ENCODE measurements around the gene IL37. TPM values are rescaled to one million over a fixed set of nuclear protein-coding genes. Genes with fewer than 3 reads are reported as not detected.
A peak's percentile ranks its signal among the peaks of the same experiment; 100 is the strongest.
"Not testable (repeated sequence)": the region's sequence is repeated elsewhere in the genome, so short reads cannot be mapped to it uniquely, and the experiment has no call there.

IL37 gene
- total RNA-seq, 1 experiment from 2014 or later = 3.1 TPM

- no peak for DNase-seq
- Histone ChIP-seq H3K36me3 (no peaks in the 10 kb centered on the region), H3K27me3 (no peaks in the 10 kb centered on the region), H3K4me3 (no peak overlapping the region), H3K9me3 (no peaks in the 10 kb centered on the region; the same call in 1 of the 2 replicates)
Observed at GRCh38 chr2:112884869-112885505, 26.0 kb upstream of the IL37 start.

DNA sequence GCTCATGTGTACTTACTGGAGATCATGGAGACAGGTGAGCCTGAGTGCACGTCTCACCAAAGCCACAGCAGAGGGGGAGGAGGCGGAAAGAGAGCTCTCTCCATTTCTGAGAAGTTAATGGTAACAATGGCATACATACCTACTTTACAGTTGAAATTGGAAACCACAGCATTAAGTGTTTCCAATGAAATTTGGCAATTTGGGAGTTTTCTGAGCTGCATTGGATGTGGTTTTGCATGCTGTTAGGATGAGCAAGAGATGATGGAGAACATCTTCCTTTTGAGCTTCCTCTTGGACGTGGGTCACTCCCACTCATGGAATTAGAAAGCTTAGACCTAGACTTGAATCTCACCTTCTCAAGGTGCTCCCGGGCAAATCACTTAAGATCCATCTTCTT lies 25.5 kb upstream of the IL37 start:
- H3K27me3 ChIP-seq = no peaks in the 10 kb centered on the region
- no peaks in the 10 kb centered on the region for H3K36me3 ChIP-seq
- H3K4me3 ChIP-seq = no peak overlapping the region
- no peak for DNase-seq
- H3K9me3 ChIP-seq = no peaks in the 10 kb centered on the region; the same call in 1 of the 2 replicates

GRCh38 chr2:112886291-112886690 lies 24.7 kb upstream of the IL37 start:
- H3K4me3 ChIP-seq = no peak overlapping the region
- no peaks in the 10 kb centered on the region for H3K27me3 ChIP-seq
- no peaks in the 10 kb centered on the region; the same call in 1 of the 2 replicates for H3K9me3 ChIP-seq
- DNase-seq = no peak
- H3K36me3 ChIP-seq = no peaks in the 10 kb centered on the region

GRCh38 chr2:112887964-112888749 lies 22.8 kb upstream of the IL37 start:
- H3K4me3 ChIP-seq = no peak overlapping the region
- no peaks in the 10 kb centered on the region for H3K27me3 ChIP-seq
- H3K9me3 ChIP-seq = no peaks in the 10 kb centered on the region; the same call in 1 of the 2 replicates
- no peak for DNase-seq
- no peaks in the 10 kb centered on the region for H3K36me3 ChIP-seq

GRCh38 chr2:112889976-112890375 lies 21.0 kb upstream of the IL37 start:
- Histone ChIP-seq H3K4me3 (no peak overlapping the region), H3K27me3 (no peaks in the 10 kb centered on the region), H3K36me3 (no peaks in the 10 kb centered on the region), H3K9me3 (no peaks in the 10 kb centered on the region; the same call in 1 of the 2 replicates)
- no peak for DNase-seq

- Histone ChIP-seq H3K27me3 (no peaks in the 10 kb centered on the region), H3K4me3 (no peak overlapping the region), H3K9me3 (no peaks in the 10 kb centered on the region; the same call in 1 of the 2 replicates), H3K36me3 (no peaks in the 10 kb centered on the region)
- DNase-seq = no peak
Observed at GRCh38 chr2:112891385-112891831, 19.6 kb upstream of the IL37 start.

DNA sequence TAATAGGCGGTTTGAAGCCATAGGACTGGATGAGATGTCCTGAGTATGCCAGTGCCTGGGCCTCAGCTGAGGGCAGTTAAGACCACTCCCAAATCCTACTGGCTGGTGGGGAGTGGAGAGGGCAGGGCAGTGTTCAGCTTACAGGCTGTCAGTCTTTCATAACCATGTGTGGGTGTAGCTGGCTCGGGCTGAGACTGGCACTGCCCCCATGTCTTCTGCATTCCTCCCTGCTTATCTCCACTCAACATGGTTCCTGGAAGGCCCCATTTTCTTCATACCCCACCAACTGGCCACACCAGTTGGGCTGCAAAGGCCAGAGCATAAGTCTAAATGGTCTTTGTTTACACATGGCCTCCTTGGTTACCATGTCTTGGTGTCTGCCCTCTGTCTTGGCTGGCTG lies 17.2 kb upstream of the IL37 start:
- H3K4me3 ChIP-seq = no peak overlapping the region
- no peaks in the 10 kb centered on the region for H3K36me3 ChIP-seq
- no peak for DNase-seq
- H3K9me3 ChIP-seq = no peaks in the 10 kb centered on the region; the same call in 1 of the 2 replicates
- no peaks in the 10 kb centered on the region for H3K27me3 ChIP-seq

- no peak overlapping the region for H3K4me3 ChIP-seq
- no peak for DNase-seq
Observed at GRCh38 chr2:112896909-112897623, 13.9 kb upstream of the IL37 start.

GRCh38 chr2:112897624-112897978 lies 13.4 kb upstream of the IL37 start:
- no peak for DNase-seq
- no peaks in the 10 kb centered on the region for H3K27me3 ChIP-seq
- H3K4me3 ChIP-seq = no peak overlapping the region
- H3K9me3 ChIP-seq = no peaks in the 10 kb centered on the region
- H3K36me3 ChIP-seq = no peaks in the 10 kb centered on the region

More at GRCh38 chr2:112896909-112897623, 13.9 kb upstream of the IL37 start:
- no peaks in the 10 kb centered on the region for H3K9me3 ChIP-seq
- no peaks in the 10 kb centered on the region for H3K27me3 ChIP-seq
- H3K36me3 ChIP-seq = no peaks in the 10 kb centered on the region

GRCh38 chr2:112901431-112902065 lies 9.4 kb upstream of the IL37 start:
- not testable (repeated sequence) for H3K9me3 ChIP-seq, H3K27me3 ChIP-seq, H3K36me3 ChIP-seq, DNase-seq, H3K4me3 ChIP-seq

DNA sequence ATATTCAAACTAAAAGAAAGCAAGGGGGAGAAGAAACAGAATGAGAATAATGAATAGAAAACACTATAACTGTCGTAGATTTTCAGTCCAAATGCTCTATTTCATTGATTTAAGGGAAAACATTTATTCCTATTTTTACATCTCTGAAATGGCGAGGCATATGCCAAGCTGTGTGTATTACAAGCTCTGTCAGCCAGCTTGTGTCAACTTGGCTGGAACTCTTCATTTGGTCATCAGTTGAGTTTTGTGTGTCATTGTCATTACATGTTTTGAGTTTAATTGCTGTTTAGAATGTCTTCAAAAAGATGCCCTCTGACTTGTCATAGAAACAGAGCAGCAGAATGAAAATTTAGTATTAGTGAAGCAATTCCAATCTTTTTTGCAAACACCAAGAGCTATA lies 8.1 kb upstream of the IL37 start:
- DNase-seq = no peak
- H3K27me3 ChIP-seq = no peaks in the 10 kb centered on the region
- no peak overlapping the region for H3K4me3 ChIP-seq
- no peaks in the 10 kb centered on the region for H3K36me3 ChIP-seq
- H3K9me3 ChIP-seq = no peaks in the 10 kb centered on the region

DNA sequence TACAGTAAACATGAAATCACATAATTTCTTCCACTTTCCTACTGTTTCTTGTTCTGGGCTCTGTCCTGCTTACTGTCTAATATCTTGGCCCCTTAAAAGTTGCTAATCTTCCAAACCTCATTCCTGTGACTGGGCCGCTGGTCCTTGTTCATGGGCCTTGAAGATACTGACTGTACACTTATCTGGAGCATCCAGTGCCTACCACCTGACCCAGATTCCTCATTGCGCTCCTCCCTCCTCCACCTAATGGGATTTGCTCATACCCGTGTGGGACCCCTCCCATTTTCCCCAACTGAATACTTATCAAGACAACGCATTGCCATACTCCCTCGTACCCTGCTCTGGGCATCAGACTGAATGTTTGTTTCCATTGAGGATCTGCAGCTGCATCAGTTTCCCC lies 6.1 kb upstream of the IL37 start:
- H3K4me3 ChIP-seq = no peak overlapping the region

GRCh38 chr2:112906276-112906675 lies 4.7 kb upstream of the IL37 start:
- no peaks in the 10 kb centered on the region; the same call in 1 of the 2 replicates for H3K9me3 ChIP-seq
- no peak overlapping the region for H3K4me3 ChIP-seq
- H3K36me3 ChIP-seq = no peaks in the 10 kb centered on the region
- no peaks in the 10 kb centered on the region for H3K27me3 ChIP-seq
- peak; percentile 52 for DNase-seq

More for the DNA sequence above, 6.1 kb upstream of the IL37 start:
- DNase-seq = no peak
- Histone ChIP-seq H3K9me3 (no peaks in the 10 kb centered on the region; the same call in 1 of the 2 replicates), H3K27me3 (no peaks in the 10 kb centered on the region), H3K36me3 (no peaks in the 10 kb centered on the region)

GRCh38 chr2:112907001-112907949 lies 3.7 kb upstream of the IL37 start:
- DNase-seq = no peak
- Histone ChIP-seq H3K36me3 (no peaks in the 10 kb centered on the region), H3K4me3 (no peak overlapping the region), H3K9me3 (no peaks in the 10 kb centered on the region; the same call in 1 of the 2 replicates), H3K27me3 (no peaks in the 10 kb centered on the region)

- H3K27me3 ChIP-seq, DNase-seq, H3K36me3 ChIP-seq, H3K9me3 ChIP-seq, H3K4me3 ChIP-seq: not testable (repeated sequence)
Observed at GRCh38 chr2:112908559-112908958, 2.4 kb upstream of the IL37 start.

DNA sequence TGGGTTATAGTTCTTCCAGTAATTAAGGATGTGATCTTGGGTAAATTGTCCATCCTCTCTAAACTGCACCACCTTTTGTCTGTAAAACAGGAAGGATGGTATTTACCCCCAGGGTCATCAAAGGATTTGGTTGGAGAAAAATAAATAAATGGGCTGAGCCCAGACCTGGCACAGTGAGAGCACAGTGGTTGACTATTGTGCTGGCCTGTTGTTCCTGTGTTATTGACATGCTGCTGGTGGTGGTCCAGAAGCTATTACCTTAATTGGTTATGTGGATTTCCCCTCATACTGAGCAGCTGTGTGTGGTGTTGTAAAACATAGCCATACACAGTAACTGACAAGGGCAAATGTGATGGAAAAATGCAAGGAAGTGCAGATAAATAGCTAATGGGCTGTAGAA lies 746 bp upstream of the IL37 start:
- Histone ChIP-seq H3K4me3 (no peak overlapping the region), H3K9me3 (no peaks in the 10 kb centered on the region; the same call in 1 of the 2 replicates), H3K36me3 (no peaks in the 10 kb centered on the region), H3K27me3 (no peaks in the 10 kb centered on the region)
- DNase-seq = no peak

Measured in MG63 (cell line).